GM19328 (cell line): ENCODE results near the gene GLRX2.
"Not testable (repeated sequence)": the region's sequence is repeated elsewhere in the genome, so short reads cannot be mapped to it uniquely, and the experiment has no call there.

ENCODE experiments used
- ATAC-seq: cut with Tn5 transposase; IDR thresholded peaks from one replicate; pipeline ENCODE4 v1.9.1; 2021; ENCODE audit warnings: mild to moderate bottlenecking, moderate library complexity; ENCODE audit not compliant: unreplicated experiment

Gene GLRX2

GRCh38 chr1:193068013-193068412 lies 37.2 kb downstream of the GLRX2 start:
- no peak for ATAC-seq

- no peak for ATAC-seq
Measured at GRCh38 chr1:193066606-193067005, 38.6 kb downstream of the GLRX2 start.

GRCh38 chr1:193065954-193066353 lies 39.3 kb downstream of the GLRX2 start:
- ATAC-seq = no peak

GRCh38 chr1:193062698-193063463 lies 42.3 kb downstream of the GLRX2 start:
- no peak for ATAC-seq

- ATAC-seq = no peak
Measured at GRCh38 chr1:193060938-193061337, 44.3 kb downstream of the GLRX2 start.

GRCh38 chr1:193060406-193060805 lies 44.8 kb downstream of the GLRX2 start:
- ATAC-seq = no peak

- ATAC-seq = no peak
Measured at GRCh38 chr1:193060115-193060403, 45.2 kb downstream of the GLRX2 start.

GRCh38 chr1:193059282-193060114 lies 45.7 kb downstream of the GLRX2 start, which contains the start of the genes RO60 and UCHL5:
RO60 (plus strand) TSS chr1:193059612; CDS start chr1:193069055, 9,443 bp downstream.
UCHL5 (minus strand) TSS chr1:193059360; CDS start chr1:193059260, 100 bp downstream.
- ATAC-seq = peak; percentile 95

GRCh38 chr1:193058529-193059281 lies 46.5 kb downstream of the GLRX2 start:
- ATAC-seq = peak; percentile 50

GRCh38 chr1:193054169-193054675 lies 51.0 kb downstream of the GLRX2 start:
- no peak for ATAC-seq

GRCh38 chr1:193048913-193049312 lies 56.3 kb downstream of the GLRX2 start:
- ATAC-seq = not testable (repeated sequence)
